Nephron (organoid): ENCODE measurements around the gene CEBPE.
A peak's percentile ranks its signal among the peaks of the same experiment; 100 is the strongest.

Experiments used
- H3K27ac Mint-ChIP-seq, 3 experiments: 2 replicates each; pipeline ENCODE4 v1.8.0; 2020; ENCODE audit warnings: mixed read lengths in 3 of 3, mild to moderate bottlenecking in 2 of 3, moderate library complexity in 1 of 3
- H3K27me3 Mint-ChIP-seq: 2 replicates; pipeline ENCODE4 v1.8.0; 2021; ENCODE audit warnings: low read depth, mild to moderate bottlenecking, moderate library complexity, mixed read lengths
- H3K36me3 Mint-ChIP-seq: 2 replicates; pipeline ENCODE4 v1.8.0; 2020; ENCODE audit warnings: low read depth, mixed read lengths
- H3K4me1 Mint-ChIP-seq: 2 replicates; pipeline ENCODE4 v1.8.0; 2020; ENCODE audit warnings: mixed read lengths
- H3K4me3 Mint-ChIP-seq, 3 experiments: 2 replicates each; pipeline ENCODE4 v1.8.0; 2020; ENCODE audit warnings: mild to moderate bottlenecking in 3 of 3, mixed read lengths in 3 of 3, moderate library complexity in 2 of 3
- H3K9me3 Mint-ChIP-seq: 2 replicates; pipeline ENCODE4 v1.8.0; 2020; ENCODE audit warnings: mixed read lengths
- TF ChIP-seq, protein P1 (sequence below), 3 experiments: fragments of 200-600 bp; sonication (generic); IDR thresholded peaks; one replicate each; pipeline ENCODE4 v1.5.0; 2021; ENCODE audit warnings: antibody characterized with exemption in 3 of 3; ENCODE audit not compliant: unreplicated experiment in 3 of 3

Gene CEBPE

DNA sequence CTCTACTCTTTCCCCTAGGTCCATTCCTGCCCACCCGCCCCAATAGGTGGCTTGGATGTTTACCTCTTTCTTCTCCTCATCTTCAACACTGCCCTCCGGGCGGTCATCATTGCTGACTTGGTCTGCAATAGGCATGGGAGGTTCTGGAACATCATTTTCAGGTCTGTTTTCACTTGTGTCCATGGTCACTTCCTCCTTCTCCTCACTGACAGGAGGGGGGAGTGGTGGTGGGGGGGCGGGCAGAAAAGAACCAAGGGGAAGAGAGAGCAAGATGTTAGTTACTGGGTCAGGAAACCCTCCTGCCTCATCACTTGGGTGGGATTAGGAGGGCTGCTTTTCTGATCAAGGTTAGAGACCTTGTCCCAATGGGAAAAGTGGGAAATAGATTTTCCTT is 49.6 kb downstream of the CEBPE start:
- peak overlapping the region; percentile 85 to 95 (median 91) for H3K27ac Mint-ChIP-seq
- H3K4me1 Mint-ChIP-seq = peaks cover 47% of the 10 kb centered on the region
- no peaks in the 10 kb centered on the region for H3K9me3 Mint-ChIP-seq
- H3K27me3 Mint-ChIP-seq = no peaks in the 10 kb centered on the region
- H3K4me3 Mint-ChIP-seq = peak overlapping the region; percentile 89 to 94 (median 91)
- TF ChIP-seq, protein P1, sequence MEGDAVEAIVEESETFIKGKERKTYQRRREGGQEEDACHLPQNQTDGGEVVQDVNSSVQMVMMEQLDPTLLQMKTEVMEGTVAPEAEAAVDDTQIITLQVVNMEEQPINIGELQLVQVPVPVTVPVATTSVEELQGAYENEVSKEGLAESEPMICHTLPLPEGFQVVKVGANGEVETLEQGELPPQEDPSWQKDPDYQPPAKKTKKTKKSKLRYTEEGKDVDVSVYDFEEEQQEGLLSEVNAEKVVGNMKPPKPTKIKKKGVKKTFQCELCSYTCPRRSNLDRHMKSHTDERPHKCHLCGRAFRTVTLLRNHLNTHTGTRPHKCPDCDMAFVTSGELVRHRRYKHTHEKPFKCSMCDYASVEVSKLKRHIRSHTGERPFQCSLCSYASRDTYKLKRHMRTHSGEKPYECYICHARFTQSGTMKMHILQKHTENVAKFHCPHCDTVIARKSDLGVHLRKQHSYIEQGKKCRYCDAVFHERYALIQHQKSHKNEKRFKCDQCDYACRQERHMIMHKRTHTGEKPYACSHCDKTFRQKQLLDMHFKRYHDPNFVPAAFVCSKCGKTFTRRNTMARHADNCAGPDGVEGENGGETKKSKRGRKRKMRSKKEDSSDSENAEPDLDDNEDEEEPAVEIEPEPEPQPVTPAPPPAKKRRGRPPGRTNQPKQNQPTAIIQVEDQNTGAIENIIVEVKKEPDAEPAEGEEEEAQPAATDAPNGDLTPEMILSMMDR (IDR thresholded peaks at IDR 0.05; ENCODE audit: unreplicated experiment in 3 of 3) = no peak
- H3K36me3 Mint-ChIP-seq = peaks cover 57% of the 10 kb centered on the region

DNA sequence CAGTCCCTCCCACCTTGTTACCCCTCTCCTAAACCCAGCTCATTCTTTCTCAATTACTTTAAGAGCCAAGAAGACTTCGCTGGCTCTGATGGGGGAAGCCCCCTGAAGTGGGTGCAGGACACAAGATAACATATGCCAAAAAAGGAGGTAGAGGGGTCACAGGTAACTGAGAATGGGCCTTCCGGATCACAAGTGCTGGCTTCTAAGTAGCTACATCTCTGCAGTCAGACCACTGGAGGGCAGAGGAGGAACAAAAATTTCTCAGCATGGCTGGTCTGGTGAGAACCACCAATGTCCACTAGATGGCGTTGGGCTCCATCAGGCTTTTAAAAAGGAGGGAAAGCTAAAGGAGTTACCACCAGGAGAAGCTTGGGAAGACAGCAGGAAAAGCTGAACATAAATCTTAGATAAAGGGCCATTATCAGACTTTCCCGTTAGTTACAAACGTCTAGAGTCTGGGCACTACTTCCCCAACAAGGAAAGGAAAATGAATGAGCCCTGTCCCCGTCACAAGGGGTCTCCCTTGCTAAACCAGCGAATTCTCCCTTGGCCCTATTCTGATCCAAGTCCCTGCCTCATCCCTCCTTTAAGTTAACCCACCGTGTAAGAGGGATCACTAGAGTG is 50.2 kb downstream of the CEBPE start:
- H3K36me3 Mint-ChIP-seq = peaks cover 62% of the 10 kb centered on the region
- TF ChIP-seq, protein P1 (IDR thresholded peaks at IDR 0.05; ENCODE audit: unreplicated experiment in 3 of 3) = peak; percentile 99
- H3K4me3 Mint-ChIP-seq = peak overlapping the region; percentile 89 to 94 (median 91)
- H3K27ac Mint-ChIP-seq = peak overlapping the region; percentile 85 to 95 (median 91)
- peaks cover 47% of the 10 kb centered on the region for H3K4me1 Mint-ChIP-seq
- H3K27me3 Mint-ChIP-seq = no peaks in the 10 kb centered on the region
- no peaks in the 10 kb centered on the region for H3K9me3 Mint-ChIP-seq

DNA sequence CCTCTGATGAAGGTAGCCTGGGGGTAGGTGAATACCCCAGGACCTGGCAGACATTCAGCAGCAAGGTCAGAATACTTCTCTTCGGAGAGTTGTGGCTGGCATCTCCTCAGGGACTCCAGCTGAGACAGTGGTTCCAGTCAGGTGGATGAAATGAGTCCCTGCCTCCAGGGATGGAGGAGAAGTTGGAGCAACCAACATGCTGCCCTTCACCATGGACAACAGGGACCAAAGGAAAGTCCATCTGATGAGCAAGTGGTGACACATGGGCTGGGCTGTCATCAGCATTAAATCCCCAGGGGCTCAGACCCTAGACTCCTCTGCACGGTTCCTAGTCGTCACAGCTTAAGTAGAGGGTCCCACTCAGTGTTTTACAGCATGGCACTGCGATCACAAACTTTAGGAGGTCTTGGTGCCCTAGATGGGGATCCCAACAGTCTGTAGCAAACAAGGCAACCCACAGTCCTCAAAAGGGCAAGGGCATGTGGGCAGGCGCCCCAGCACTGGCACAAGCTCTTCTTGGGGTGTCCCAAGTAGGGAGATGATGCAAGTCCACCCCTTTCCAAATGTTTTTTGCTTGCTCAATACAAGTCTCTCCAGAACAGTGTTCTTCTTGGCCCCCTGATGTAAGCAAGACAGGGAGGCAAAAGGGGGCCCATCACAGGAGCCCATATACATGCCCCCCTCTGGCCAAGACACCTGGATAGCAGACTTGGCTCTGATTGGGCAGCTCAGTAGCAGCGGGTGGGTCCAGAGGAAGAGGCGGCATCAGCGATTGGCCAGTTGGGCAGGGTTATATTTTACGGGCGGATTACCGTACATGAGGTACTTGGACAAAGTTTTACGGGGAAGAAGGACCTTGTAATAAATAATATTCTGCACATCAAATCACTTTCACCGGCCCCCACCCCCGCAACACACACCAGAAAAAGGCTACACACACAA is 50.9 kb downstream of the CEBPE start:
- Mint-ChIP-seq H3K27ac (peak overlapping the region; percentile 85 to 95 (median 91)), H3K4me1 (peaks cover 51% of the 10 kb centered on the region), H3K27me3 (no peaks in the 10 kb centered on the region), H3K4me3 (peak overlapping the region; percentile 89 to 94 (median 91)), H3K36me3 (peaks cover 70% of the 10 kb centered on the region), H3K9me3 (no peaks in the 10 kb centered on the region)
- TF ChIP-seq, protein P1 (IDR thresholded peaks at IDR 0.05; ENCODE audit: unreplicated experiment in 3 of 3) = no peak
